ENCODE results near the gene ALDH1A1. TPM values are rescaled to one million over a fixed set of nuclear protein-coding genes. Genes with fewer than 3 reads are reported as not detected.

The ALDH1A1 gene
- total and polyA plus RNA-seq, 2 of the 8 experiments (the other 6 are each of a cell fraction or from before 2014, with no cell fraction given) = 0.50 to 0.82 TPM

DNA sequence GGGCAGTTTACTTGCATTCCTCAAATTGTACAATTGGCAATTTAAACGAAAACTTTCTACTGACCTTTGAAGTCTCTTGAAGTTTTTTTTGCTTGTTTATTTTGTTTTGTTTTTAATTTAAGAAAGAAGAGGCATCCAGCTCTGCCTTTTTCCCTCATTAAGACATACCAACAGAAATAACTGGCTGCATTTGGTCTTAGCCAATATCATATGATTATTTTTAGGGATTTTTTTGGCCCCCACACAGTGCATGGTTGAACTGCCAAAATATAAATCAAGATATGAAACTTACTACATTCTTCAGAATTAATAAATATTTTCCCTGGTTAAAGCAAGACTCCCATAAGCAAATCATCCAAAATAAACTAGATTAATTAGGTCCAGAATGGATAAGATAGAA lies 79.4 kb downstream of the ALDH1A1 start (continued):
- TF ChIP-seq SUZ12 (IDR thresholded peaks at IDR 0.05; ENCODE audit: low read length) (no peak), GTF2F1 (IDR thresholded peaks at IDR 0.05; ENCODE audit: borderline replicate concordance, low read depth, low read length) (no peak), KDM1A (IDR thresholded peaks at IDR 0.05; ENCODE audit: borderline replicate concordance, low read length) (no peak), SIRT6 (IDR thresholded peaks at IDR 0.05; ENCODE audit: low read length) (no peak), TAF1 (IDR thresholded peaks at IDR 0.05; ENCODE audit: low read depth, low read length) (no peak), EZH2 (IDR thresholded peaks at IDR 0.05; ENCODE audit: low read depth, low read length, severe bottlenecking) (no peak)

All from H1 (cell line).